GM10266 (cell line): ENCODE measurements around the gene ROBO1.

ENCODE experiments used
- DNase-seq: peaks from one replicate; pipeline ENCODE4 v3.0.0; 2012; ENCODE audit errors: extremely low spot score
- TF ChIP-seq, protein P1 (sequence below): IDR thresholded peaks from 2 replicates; pipeline ENCODE4 v1.5.1; 2012; ENCODE audit warnings: mild to moderate bottlenecking, low read depth; ENCODE audit not compliant: control insufficient read depth, insufficient read depth; ENCODE audit errors: missing control alignments

The ROBO1 gene

DNA sequence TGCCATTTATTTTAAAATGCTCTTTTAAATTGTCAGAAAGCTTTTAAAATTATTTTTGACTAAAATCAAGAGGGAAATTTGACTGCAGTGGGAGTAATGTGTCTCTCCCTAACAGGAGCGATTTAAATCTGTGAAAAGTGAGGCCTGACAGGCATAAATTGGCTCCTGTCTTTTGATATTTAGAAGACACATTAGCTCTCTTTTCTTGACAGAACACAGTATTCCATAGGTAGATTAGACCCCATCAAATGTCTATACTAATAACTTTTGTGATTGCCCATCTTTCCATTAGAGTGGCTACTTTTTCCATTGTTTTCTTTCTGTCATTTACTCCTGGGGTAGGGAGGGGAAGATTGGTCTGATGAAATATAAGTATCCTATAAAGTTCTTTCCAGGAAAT, 866.3 kb downstream of the ROBO1 start:
- TF ChIP-seq, protein P1, sequence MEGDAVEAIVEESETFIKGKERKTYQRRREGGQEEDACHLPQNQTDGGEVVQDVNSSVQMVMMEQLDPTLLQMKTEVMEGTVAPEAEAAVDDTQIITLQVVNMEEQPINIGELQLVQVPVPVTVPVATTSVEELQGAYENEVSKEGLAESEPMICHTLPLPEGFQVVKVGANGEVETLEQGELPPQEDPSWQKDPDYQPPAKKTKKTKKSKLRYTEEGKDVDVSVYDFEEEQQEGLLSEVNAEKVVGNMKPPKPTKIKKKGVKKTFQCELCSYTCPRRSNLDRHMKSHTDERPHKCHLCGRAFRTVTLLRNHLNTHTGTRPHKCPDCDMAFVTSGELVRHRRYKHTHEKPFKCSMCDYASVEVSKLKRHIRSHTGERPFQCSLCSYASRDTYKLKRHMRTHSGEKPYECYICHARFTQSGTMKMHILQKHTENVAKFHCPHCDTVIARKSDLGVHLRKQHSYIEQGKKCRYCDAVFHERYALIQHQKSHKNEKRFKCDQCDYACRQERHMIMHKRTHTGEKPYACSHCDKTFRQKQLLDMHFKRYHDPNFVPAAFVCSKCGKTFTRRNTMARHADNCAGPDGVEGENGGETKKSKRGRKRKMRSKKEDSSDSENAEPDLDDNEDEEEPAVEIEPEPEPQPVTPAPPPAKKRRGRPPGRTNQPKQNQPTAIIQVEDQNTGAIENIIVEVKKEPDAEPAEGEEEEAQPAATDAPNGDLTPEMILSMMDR = no peak
- DNase-seq = no peak

DNA sequence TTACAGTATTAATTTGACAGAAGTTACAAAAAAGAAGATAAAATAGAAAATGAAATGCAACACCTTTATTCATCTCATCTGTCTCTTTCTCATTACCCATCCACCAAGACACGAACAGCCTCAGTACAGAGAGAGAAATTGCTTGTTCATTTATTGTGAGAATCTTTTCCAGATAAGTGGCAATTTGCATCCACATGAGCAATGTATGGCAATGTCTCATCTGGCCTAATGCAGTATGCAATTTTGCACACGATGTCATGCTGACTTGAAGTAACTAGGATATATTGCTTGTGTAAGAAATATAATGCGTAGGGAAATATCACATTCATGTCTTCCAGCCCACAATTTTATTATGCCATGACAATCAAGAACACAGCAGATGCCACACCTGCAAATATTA, 866.9 kb downstream of the ROBO1 start:
- DNase-seq = no peak
- TF ChIP-seq, protein P1 = no peak

DNA sequence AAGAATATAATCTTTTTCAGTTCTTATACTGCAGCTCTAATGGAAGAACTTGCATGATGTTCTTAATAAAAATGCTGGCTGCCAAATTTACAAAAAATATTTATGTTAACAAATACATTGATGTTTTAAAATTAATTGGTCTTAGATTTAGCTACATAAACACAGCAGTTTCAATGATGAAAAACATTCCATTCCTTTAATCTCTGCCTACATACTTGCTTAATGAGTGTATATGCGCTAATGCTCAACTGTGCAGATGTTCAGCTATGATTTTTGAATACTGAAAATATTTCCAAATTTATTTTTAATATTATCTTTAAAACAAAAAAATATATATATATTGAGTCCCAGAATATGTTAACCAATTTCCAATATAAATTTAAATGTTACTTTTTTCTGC, 867.4 kb downstream of the ROBO1 start:
- DNase-seq = no peak
- TF ChIP-seq, protein P1 = no peak

- TF ChIP-seq, protein P1 = no peak
- no peak for DNase-seq
Observed at GRCh38 chr3:78895528-78895927, 872.3 kb downstream of the ROBO1 start.

DNA sequence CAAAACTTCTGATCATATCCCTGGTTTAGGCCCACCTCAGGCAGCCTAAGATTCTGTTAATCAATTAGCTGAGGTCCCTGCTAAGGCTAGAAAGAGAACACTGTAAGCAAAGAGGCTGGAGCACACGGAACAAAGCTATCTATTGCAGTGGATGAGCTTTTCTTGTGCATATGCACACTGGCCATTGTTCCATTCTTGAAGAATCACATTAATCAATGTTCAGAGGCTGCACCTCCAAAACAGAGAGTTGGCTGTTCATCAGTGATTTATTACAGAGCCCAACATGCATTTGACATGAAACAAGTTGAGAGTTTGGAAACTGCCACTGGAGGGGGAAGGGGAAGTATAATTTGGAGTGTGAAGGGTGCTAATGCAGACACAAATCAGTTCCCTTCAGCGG, 873.0 kb downstream of the ROBO1 start:
- DNase-seq = no peak
- TF ChIP-seq, protein P1 = no peak

- TF ChIP-seq, protein P1 = no peak
- DNase-seq = no peak
Observed at GRCh38 chr3:78893161-78893560, 874.6 kb downstream of the ROBO1 start.

GRCh38 chr3:78889348-78889747, 878.5 kb downstream of the ROBO1 start:
- TF ChIP-seq, protein P1 = no peak
- no peak for DNase-seq

- TF ChIP-seq, protein P1 = no peak
- DNase-seq = no peak
Observed at GRCh38 chr3:78888635-78889034, 879.2 kb downstream of the ROBO1 start.
